Peyer's patch (tissue), 4 donors: ENCODE measurements around the gene SCP2. TPM values are rescaled to one million over a fixed set of nuclear protein-coding genes. Genes with fewer than 3 reads are reported as not detected.

Experiments used
- DNase-seq, 3 donors: peaks; one replicate each; pipeline ENCODE4 v3.0.0-alpha.2; 2017 to 2019
- H3K27ac ChIP-seq, 4 donors: fragments of 200-600 bp; sonication (generic); one replicate each; pipeline ENCODE4 v1.5.1; 2016 to 2019
- H3K27me3 ChIP-seq, 2 donors: fragments of 200-600 bp; sonication (generic); one replicate each; pipeline ENCODE4 v1.5.1; 2019
- H3K36me3 ChIP-seq, 3 donors: fragments of 200-600 bp; sonication (generic); one replicate each; pipeline ENCODE4 v1.5.1; 2016 to 2019
- H3K4me1 ChIP-seq, 4 donors: fragments of 200-600 bp; sonication (generic); one replicate each; pipeline ENCODE4 v1.5.1; 2016 to 2019
- H3K4me3 ChIP-seq, 4 donors: fragments of 200-600 bp; sonication (generic); 1 replicate in 3 of 4; 2 replicates in 1 of 4; pipeline ENCODE4 v1.5.1; 2016 to 2019; ENCODE audit warnings: mild to moderate bottlenecking in 1 of 4
- H3K9me3 ChIP-seq, 4 donors: fragments of 200-600 bp; sonication (generic); one replicate each; pipeline ENCODE4 v1.5.1; 2016 to 2019; ENCODE audit warnings: mild to moderate bottlenecking in 1 of 4
- CTCF ChIP-seq, 6 experiments: fragments of 450-650 bp in 4 of 6; fragments of 200-600 bp in 2 of 6; sonication (generic) in 1 of 6; IDR thresholded peaks; one replicate each; pipeline ENCODE4 v1.5.1; 2017 to 2019; ENCODE audit warnings: antibody characterized with exemption in 6 of 6, mild to moderate bottlenecking in 3 of 6, moderate library complexity in 1 of 6
- POLR2A ChIP-seq, 2 donors: fragments of 450-650 bp; IDR thresholded peaks; one replicate each; pipeline ENCODE4 v1.5.1; 2017; ENCODE audit warnings: antibody characterized with exemption in 2 of 2, mild to moderate bottlenecking in 2 of 2, moderate library complexity in 2 of 2
- total RNA-seq, 4 donors: library from RNA; depleted of rRNA; stranded (reverse); fragments of >200 nt; gene quantifications; one replicate each; pipeline ENCODE4 v1.1.0, GENCODE V29; 2016

The SCP2 gene
- total RNA-seq, 4 donors from 2014 or later = 161 to 402 (median 219) TPM

- H3K4me3 ChIP-seq = peak overlapping the region in 2 of 4 donors; percentile 1 to 11
- H3K27me3 ChIP-seq = no peaks in the 10 kb centered on the region
- peaks cover 0 to 21% (median 0%) of the 10 kb centered on the region in 4 donors for H3K4me1 ChIP-seq
- no peaks in the 10 kb centered on the region for H3K36me3 ChIP-seq
- no peaks in the 10 kb centered on the region for H3K9me3 ChIP-seq
- H3K27ac ChIP-seq = peak overlapping the region in 3 of 4 donors; percentile 32 to 67 (median 40)
- TF ChIP-seq POLR2A (IDR thresholded peaks at IDR 0.05) (no peak), CTCF (IDR thresholded peaks at IDR 0.05) (no peak)
- DNase-seq = peak in 1 of 3 donors; percentile 72
Measured at GRCh38 chr1:53090227-53091147, 163.4 kb downstream of the SCP2 start.

GRCh38 chr1:53091841-53092645 is 165.0 kb downstream of the SCP2 start:
- H3K36me3 ChIP-seq = no peaks in the 10 kb centered on the region
- no peak overlapping the region for H3K27ac ChIP-seq
- TF ChIP-seq POLR2A (IDR thresholded peaks at IDR 0.05) = no peak
- no peaks in the 10 kb centered on the region for H3K27me3 ChIP-seq
- no peaks in the 10 kb centered on the region for H3K9me3 ChIP-seq
- no peak overlapping the region for H3K4me3 ChIP-seq
- no peak for DNase-seq
- peaks cover 0 to 21% (median 0%) of the 10 kb centered on the region in 4 donors for H3K4me1 ChIP-seq

GRCh38 chr1:53092659-53093450 is 165.8 kb downstream of the SCP2 start:
- Histone ChIP-seq H3K36me3 (no peaks in the 10 kb centered on the region), H3K9me3 (no peaks in the 10 kb centered on the region), H3K4me3 (no peak overlapping the region), H3K27me3 (no peaks in the 10 kb centered on the region), H3K4me1 (peaks cover 0 to 21% (median 0%) of the 10 kb centered on the region in 4 donors), H3K27ac (no peak overlapping the region)
- no peak for DNase-seq
- TF ChIP-seq CTCF (IDR thresholded peaks at IDR 0.05) = no peak
- no peak for TF ChIP-seq POLR2A (IDR thresholded peaks at IDR 0.05)

- H3K27me3 ChIP-seq = no peaks in the 10 kb centered on the region
- no peak for DNase-seq
- no peaks in the 10 kb centered on the region for H3K36me3 ChIP-seq
- no peaks in the 10 kb centered on the region for H3K9me3 ChIP-seq
- TF ChIP-seq CTCF (IDR thresholded peaks at IDR 0.05) (no peak), POLR2A (IDR thresholded peaks at IDR 0.05) (no peak)
- no peak overlapping the region for H3K4me3 ChIP-seq
- H3K4me1 ChIP-seq = peaks cover 0 to 21% (median 0%) of the 10 kb centered on the region in 4 donors
- no peak overlapping the region for H3K27ac ChIP-seq
Measured at GRCh38 chr1:53093451-53093754, 166.3 kb downstream of the SCP2 start.

- H3K36me3 ChIP-seq = no peaks in the 10 kb centered on the region
- no peak for TF ChIP-seq POLR2A (IDR thresholded peaks at IDR 0.05)
- TF ChIP-seq CTCF (IDR thresholded peaks at IDR 0.05) = no peak
- H3K9me3 ChIP-seq = no peaks in the 10 kb centered on the region
- H3K27me3 ChIP-seq = no peaks in the 10 kb centered on the region
- no peak overlapping the region for H3K27ac ChIP-seq
- DNase-seq = no peak
- H3K4me1 ChIP-seq = peaks cover 0 to 17% (median 0%) of the 10 kb centered on the region in 4 donors
- H3K4me3 ChIP-seq = no peak overlapping the region
Measured at GRCh38 chr1:53093778-53094532, 166.9 kb downstream of the SCP2 start.
